ENCODE measurements around the gene HBM.

DNA sequence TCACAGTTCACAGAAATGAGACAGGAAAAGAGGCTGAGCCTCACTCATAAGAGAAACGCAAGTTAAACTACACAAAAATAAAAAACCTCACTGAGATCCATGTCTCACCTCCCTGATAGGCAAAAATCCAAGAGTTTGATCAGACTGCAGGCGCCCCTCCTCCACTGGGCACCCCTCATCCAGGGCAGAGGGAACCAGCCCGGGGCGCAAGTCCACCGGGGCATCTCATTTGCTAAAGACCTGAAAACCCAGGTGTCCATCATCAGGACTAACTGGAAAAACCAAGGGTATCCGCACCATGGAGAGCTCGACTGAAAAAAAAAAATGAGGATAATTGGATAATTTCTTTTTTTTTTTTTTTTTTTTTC is 10.8 kb upstream of the HBM start:
- TF ChIP-seq, protein P1, sequence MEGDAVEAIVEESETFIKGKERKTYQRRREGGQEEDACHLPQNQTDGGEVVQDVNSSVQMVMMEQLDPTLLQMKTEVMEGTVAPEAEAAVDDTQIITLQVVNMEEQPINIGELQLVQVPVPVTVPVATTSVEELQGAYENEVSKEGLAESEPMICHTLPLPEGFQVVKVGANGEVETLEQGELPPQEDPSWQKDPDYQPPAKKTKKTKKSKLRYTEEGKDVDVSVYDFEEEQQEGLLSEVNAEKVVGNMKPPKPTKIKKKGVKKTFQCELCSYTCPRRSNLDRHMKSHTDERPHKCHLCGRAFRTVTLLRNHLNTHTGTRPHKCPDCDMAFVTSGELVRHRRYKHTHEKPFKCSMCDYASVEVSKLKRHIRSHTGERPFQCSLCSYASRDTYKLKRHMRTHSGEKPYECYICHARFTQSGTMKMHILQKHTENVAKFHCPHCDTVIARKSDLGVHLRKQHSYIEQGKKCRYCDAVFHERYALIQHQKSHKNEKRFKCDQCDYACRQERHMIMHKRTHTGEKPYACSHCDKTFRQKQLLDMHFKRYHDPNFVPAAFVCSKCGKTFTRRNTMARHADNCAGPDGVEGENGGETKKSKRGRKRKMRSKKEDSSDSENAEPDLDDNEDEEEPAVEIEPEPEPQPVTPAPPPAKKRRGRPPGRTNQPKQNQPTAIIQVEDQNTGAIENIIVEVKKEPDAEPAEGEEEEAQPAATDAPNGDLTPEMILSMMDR (IDR thresholded peaks at IDR 0.05; ENCODE audit: poor library complexity) = no peak
- peak; percentile 14 for TF ChIP-seq EZH2 (IDR thresholded peaks at IDR 0.05; ENCODE audit: borderline replicate concordance)

Measured in hepatocyte (in vitro differentiated cells).